Ureter (tissue), 1 donor: ENCODE data around the gene EXOC6B. TPM values are rescaled to one million over a fixed set of nuclear protein-coding genes. Genes with fewer than 3 reads are reported as not detected.

ENCODE experiments used
- DNase-seq: peaks from one replicate; pipeline ENCODE4 v3.0.0-alpha.2; 2020; ENCODE audit warnings: low spot score
- total RNA-seq: library from RNA; stranded (reverse); gene quantifications from one replicate; pipeline ENCODE4 v1.2.4, GENCODE V29; 2023
- donor health status: DM: yes; HTN: yes; CAD: no.

EXOC6B gene
- 84.8 TPM for total RNA-seq

DNA sequence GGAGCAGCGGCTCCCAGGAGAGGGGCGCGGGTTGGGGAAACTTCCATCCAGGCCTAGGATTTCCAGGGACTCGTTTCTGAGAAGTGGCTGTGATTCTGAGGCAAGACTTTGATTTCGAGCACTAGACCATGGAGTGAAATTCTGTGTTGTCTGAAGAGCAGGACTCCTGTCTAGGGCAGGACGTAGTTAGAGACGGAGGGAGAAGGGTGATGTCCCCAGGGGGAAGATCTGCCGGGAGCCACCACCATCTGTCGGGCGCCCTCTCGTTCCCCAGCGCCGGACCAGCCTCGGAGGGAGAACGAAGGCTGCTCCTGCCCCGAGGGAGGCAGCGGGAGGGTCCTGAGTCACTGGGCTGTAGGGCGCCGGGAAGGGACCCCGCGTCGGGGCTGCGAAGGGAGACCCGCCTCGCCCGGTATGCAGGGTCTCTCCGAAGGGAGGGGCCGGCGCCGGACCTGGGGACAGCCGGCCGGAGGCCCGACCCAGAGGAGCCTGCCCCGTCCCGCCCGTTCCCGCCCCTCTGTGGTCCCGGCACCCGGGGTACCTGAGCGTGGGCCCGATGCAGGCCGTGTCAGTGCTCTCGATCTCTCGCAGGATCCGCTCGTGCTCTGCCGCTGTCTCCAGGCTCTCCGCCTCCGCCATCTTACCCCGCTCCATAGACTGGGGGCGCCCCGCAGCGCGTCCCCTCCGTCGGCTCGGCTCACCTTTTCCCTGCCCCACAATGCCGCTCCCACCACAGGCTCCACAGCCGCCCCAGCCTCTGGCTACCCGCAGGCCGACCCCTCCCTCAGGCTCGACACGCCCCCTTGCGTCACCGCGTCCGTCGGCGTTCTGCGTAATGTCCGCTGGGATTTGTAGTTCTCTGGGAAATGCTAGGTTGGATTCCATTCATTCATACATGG lies at the start of gene EXOC6B:
TSS of gene EXOC6B (minus strand) at position 777 of the 899 bp plus-strand sequence.
- DNase-seq: peak; percentile 94

GRCh38 chr2:72871880-72872279 lies 46.0 kb upstream of the EXOC6B start:
- no peak for DNase-seq

DNA sequence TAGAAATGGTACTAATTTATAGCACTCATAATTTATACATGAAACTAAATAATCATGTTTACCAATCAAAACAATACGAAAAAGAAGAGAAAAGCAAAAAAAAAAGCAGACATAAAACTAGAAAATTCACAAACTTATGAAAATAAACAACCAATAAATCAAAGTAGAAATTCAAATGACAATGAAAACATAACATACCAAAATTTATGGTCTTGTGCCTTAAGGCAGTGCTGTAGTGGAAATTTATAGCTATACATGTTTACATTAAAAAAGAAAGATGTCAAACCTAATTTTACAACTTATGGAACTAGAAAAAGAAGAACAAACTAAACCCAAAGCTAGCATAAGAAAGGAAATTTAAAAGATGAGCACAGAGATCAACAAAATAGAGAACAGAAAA lies 45.2 kb upstream of the EXOC6B start:
- DNase-seq: no peak

DNA sequence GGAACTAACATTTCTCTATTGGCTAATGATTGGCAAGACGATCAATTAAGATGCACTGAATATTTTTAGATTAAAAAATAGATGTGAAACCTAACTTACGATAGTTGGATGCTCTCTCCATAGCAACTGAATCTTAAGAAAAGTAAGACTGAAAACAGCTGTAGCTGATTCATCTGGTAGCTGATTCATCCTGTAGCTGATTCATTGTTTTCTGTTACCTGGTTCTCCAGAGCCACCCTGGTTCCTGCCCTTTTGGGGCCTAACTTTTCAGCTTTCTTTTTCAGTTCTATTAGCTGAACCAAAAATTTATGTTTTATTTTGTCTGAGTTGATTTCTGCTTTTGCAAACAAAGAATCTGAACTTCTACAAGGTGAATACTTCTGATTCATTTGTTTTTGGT lies 38.7 kb upstream of the EXOC6B start:
- DNase-seq: no peak

GRCh38 chr2:72863046-72863445 lies 37.2 kb upstream of the EXOC6B start:
- DNase-seq: no peak

- peak; percentile 91 for DNase-seq
Measured at GRCh38 chr2:72862239-72862988, 36.6 kb upstream of the EXOC6B start.

- DNase-seq: peak; percentile 69
Measured at GRCh38 chr2:72859831-72860262, 34.0 kb upstream of the EXOC6B start.

DNA sequence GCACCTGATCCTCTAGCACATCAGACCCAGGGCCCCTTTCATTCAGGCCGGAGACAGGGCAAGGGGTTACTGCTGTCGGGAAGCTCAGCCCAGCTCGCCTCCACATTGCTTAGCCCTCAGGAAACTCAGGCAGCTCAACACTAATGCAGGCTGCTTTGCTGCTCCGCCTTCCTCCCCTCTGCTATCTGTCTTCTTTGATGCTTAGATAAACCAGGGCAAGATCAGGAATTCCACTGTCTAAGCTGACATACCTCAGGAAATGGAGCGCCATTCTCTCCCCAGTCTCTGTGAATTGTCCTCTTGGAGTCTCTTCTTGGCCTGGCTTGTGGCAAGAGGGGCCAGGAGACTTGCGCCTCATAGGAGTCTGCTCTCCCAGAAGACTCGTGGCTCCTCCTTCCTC lies 25.5 kb upstream of the EXOC6B start:
- no peak for DNase-seq

GRCh38 chr2:72849138-72849462 lies 23.3 kb upstream of the EXOC6B start:
- DNase-seq: no peak

DNA sequence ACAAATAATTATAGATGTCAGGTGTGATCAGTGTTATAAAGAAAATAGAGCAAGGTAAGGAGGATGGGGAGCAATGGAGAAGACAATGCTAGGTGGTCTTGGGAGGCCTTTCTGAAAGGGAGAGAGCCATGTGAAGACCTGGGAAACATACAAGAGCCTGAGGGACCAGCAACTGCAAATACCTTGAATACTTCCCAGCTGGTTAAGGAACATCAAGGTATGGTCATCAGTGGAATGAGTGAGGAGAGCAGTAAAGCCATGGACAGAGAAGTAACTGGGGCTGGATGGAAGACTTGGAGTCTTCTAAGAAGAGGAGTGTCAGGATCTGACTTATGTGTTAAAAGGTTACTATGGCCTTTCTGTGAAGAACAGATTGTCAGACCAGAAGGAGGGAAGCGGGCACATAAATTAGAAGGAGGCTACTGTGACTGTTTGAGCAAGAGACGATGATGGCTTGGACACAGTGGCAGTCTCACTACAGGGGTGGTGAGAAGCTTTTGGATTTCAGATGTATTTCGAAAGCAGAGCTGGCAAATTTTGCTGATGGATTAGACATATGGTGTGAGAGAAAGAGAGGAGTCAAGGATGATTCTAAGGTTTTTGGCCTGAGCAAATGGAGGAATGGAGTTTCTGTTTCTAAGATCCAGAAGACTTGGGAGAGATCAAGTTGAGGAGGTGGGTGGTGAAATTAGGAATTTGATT lies 22.8 kb upstream of the EXOC6B start:
- DNase-seq: no peak

DNA sequence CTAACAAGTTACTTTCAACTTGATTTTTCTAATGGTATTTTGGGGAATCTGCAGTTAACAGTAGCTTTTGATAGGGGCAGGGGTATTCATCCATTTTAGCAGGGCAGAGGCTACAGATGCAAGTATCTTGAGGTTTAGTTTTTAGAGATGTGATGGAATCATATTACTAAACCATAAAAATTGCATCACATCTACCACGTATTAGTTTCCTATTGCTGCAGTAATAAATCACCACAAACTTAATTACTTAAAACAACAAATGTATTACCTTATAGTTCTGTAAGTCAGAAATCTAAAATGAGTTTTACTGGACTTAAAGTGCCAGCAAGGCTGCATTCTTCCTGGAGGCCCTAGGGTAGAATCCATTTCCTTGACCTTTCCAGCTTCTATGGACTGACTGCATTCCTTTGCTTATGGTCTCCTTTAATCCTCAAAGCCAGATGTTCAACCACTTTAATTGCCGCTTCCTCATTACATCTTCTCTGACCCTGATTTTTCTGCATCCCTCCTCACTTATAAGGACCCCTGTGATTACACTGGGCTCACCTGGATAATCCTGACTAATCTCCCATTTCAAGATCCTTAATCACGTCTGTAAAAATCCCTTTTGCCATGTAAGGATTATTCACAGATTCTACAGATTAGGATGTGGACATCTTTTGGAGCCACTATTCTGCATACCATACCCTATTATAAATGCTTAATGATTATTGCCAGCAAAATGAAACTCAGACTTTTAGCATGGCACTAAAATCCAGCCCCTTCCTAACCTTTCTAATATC lies 21.9 kb upstream of the EXOC6B start:
- no peak for DNase-seq

DNA sequence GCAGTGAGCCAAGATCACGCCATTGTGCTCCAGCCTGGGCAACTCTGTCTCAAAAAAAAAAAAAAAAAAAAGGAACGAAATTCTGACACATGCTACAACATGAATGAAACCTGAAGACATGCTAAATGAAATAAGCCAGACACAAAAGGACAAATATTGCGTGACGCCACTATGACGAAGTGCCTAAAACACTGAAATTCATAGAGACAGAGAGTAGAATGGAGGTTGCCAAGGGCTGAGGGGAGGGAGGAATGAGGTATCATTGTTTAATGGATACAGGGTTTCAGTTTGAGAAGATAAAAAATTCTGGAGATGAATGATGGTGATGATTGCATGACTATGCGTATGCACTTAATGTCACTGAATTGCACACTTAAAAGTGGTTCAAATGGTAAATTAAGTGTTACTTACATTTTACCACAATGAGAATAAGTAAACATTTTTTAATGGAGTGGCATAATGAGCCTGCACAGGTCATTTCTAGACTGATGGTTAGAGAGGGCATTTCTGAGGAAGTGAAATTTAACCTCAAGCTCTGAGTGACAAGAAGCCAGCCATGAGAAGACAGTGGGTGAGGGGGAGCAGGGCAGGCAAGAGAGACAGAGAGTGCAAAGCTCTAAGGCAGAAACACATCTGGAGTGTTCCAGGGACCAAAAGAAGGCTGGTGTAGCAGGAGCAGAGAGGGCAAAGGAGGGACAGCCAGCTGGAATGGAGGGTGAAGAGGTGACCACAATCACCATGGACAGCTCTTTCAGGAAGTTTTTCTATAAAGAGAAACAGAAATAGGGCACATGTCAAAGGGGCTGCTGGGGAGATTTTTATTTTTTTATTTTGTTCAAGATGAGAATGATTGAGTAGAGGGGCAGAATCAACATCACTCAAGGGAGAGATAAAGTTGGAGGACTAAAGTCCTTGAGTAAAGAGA lies 20.6 kb upstream of the EXOC6B start:
- DNase-seq: no peak

GRCh38 chr2:72843301-72843700 lies 17.5 kb upstream of the EXOC6B start:
- no peak for DNase-seq

GRCh38 chr2:72841462-72842125 lies 15.8 kb upstream of the EXOC6B start:
- no peak for DNase-seq

DNA sequence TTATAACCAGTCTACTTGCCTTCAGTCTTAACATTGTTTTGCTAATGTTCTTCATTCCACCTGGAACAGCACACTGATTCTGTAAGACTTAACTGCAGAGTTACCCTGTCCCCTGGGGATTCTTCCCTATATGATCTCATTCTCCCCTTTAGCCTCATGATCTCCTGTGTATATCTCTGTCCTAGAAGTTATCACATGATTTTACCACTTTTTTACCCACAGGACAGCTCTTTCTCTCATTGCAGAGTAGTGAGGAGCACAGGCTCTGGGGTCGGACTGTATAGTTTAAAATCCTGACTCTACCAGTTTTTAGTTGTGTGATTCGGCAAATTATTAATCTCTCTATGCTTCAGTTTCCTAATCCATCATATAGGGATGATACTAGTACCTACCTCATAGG lies 14.2 kb upstream of the EXOC6B start:
- no peak for DNase-seq

GRCh38 chr2:72837171-72837570 lies 11.3 kb upstream of the EXOC6B start:
- no peak for DNase-seq

DNA sequence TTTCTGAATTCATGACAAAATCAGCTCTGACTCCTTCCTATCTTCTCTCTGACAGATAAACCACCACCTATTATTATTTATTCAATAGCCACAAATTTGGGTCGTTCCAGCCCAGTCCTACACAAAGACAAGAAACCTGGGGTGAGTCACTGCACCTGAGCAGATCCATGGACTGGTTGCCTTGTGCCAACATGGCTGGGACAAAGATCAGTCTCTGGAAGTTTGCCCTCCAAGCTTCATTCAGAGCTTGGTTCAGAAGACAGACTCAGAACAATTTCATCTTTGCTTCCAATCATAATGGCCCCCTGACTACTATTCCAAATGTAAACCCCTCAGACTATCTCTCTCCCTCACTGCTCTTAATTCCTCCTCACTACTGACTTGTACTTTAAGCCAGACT lies 9.6 kb upstream of the EXOC6B start:
- no peak for DNase-seq

DNA sequence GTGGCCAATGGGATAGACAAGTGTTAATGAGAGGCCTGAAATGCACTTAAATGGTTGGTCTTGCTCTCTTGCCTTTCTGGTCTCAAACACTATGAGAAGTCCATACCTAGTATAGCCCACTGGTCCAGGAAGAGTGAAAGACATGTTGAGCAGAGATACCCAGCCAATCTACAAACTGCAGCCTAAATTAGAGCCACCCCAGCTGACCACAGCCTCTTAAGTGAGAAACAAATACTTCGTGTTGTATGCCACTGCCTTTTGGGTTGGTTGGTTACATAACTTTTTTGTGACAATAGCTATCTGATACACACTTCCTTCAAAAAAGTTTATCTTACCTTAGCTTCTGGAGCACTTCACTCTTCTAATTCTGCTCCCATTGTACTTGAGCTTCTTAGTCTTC lies 8.8 kb upstream of the EXOC6B start:
- no peak for DNase-seq

DNA sequence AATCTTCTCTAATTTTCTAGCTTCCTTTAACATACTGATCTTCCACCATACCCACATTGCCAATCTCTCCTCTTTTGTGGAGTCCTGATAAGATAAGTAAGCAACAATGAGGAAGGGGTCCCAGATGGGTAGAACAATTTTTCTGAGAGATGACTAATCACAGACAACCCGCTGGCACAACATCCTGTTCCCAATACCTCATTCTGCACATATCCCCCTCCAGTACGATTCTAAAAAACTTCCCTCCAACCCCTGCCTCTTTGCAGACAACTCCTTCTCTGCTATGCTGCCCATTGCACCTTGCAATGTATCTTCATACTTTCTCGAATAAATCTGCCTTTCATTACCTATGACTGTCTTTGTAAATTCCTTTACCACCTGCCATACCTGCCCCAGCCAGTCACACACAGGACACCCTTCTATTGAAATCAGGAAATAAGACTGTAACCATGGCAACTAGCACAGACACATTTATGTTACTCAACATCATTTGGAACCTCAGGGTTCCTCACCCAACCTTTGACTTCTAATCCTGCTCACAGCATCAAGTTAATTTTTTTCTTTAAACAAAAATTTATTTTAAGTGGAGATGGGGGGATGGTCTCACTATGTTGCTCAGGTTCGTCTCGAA lies 7.4 kb upstream of the EXOC6B start:
- no peak for DNase-seq

GRCh38 chr2:72830273-72830672 lies 4.4 kb upstream of the EXOC6B start:
- no peak for DNase-seq
